Panc1 (cell line): ENCODE measurements around the gene HNRNPA3. TPM values are rescaled to one million over a fixed set of nuclear protein-coding genes. Genes with fewer than 3 reads are reported as not detected.

Source experiments
- ATAC-seq: fragments of 200-7000 bp; cut with Tn5 transposase; 2 replicates; pipeline ENCODE4 v1.9.1; 2020; ENCODE audit warnings: mild to moderate bottlenecking, moderate library complexity
- BruUV-seq: library from RNA; stranded (reverse); fragments of 400-500 nt; replicated peaks from 2 replicates; lab custom pipeline; 2021; lab: Mats Ljungman, UMichigan
- CTCF ChIA-PET: fragments of 300-600 bp; sonication (Branson Sonifier 250); formaldehyde crosslinking; loops from one replicate; lab custom pipeline; 2022; ENCODE audit warnings: antibody characterized with exemption; lab: Charles Lee
- POLR2A ChIA-PET: fragments of 300-600 bp; sonication (Branson Sonifier 250); formaldehyde crosslinking; loops from one replicate; lab custom pipeline; 2022; ENCODE audit warnings: antibody characterized with exemption; lab: Charles Lee
- DNase-seq: peaks from one replicate; pipeline ENCODE4 v3.0.0-alpha.2; 2010; ENCODE audit warnings: low read depth, low spot score
- H3K27ac ChIP-seq: 2 replicates; pipeline ENCODE4 v1.5.1; 2011; ENCODE audit warnings: mild to moderate bottlenecking, low read length, inconsistent platforms
- H3K27me3 ChIP-seq: fragments of 200-500 bp; sonication (Bioruptor generic); 2 replicates; pipeline ENCODE4 v1.6.0; 2014; ENCODE audit warnings: low read length, inconsistent platforms; ENCODE audit not compliant: control insufficient read depth, insufficient read depth
- H3K36me3 ChIP-seq: fragments of 200-500 bp; sonication (Bioruptor generic); 2 replicates; pipeline ENCODE4 v1.5.1; 2014; ENCODE audit warnings: inconsistent platforms, mild to moderate bottlenecking, low read length, moderate library complexity; ENCODE audit not compliant: control insufficient read depth, insufficient read depth
- H3K4me1 ChIP-seq: 2 replicates; pipeline ENCODE4 v1.5.1; 2011; ENCODE audit warnings: inconsistent platforms, mild to moderate bottlenecking, low read length, moderate library complexity; ENCODE audit not compliant: control insufficient read depth, insufficient read depth
- H3K4me3 ChIP-seq, 2 experiments: 2 replicates each; pipeline ENCODE4 v1.5.1; 2011 to 2012; ENCODE audit warnings: low read depth in 2 of 2, low read length in 2 of 2, mild to moderate bottlenecking in 2 of 2, inconsistent platforms in 1 of 2, moderate library complexity in 1 of 2
- H3K9me3 ChIP-seq: fragments of 200-500 bp; sonication (Bioruptor generic); 2 replicates; pipeline ENCODE4 v1.5.1; 2014; ENCODE audit warnings: low read depth, mild to moderate bottlenecking, inconsistent platforms, low read length, moderate library complexity; ENCODE audit not compliant: control insufficient read depth, insufficient read depth
- CTCF ChIP-seq: fragments of 450-650 bp; IDR thresholded peaks from 2 replicates; pipeline ENCODE4 v1.5.1; 2017; ENCODE audit warnings: mild to moderate bottlenecking
- POLR2AphosphoS5 ChIP-seq: IDR thresholded peaks from 2 replicates; pipeline ENCODE4 v1.6.1; 2012; ENCODE audit warnings: mild to moderate bottlenecking, low read depth, low read length, moderate library complexity
- REST ChIP-seq, 2 experiments: IDR thresholded peaks; 2 replicates each; pipeline ENCODE4 v1.6.1; 2011 to 2012; ENCODE audit warnings: low read depth in 2 of 2, control low read depth in 1 of 2, low read length in 1 of 2, mild to moderate bottlenecking in 1 of 2, moderate library complexity in 1 of 2; ENCODE audit not compliant: insufficient read depth in 1 of 2
- SIN3A ChIP-seq: IDR thresholded peaks from 2 replicates; pipeline ENCODE4 v1.6.1; 2012; ENCODE audit warnings: low read depth, mild to moderate bottlenecking, low read length, moderate library complexity, borderline replicate concordance; ENCODE audit not compliant: insufficient read depth
- TCF7L2 ChIP-seq: IDR thresholded peaks from 2 replicates; pipeline ENCODE4 v1.6.1; 2011; ENCODE audit warnings: mild to moderate bottlenecking, low read depth, low read length, inconsistent platforms
- in situ Hi-C: cut with HindIII; loops from 2 replicates; pipeline ENCODE4 v1.10.0; 2016; ENCODE audit warnings: low sequenced_read_pairs, low pct_unique_long_range_greater_than_20kb
- intact Hi-C: fragments of 100-400 bp; cut with micrococcal nuclease; formaldehyde crosslinking; loops from one replicate; pipeline ENCODE4 v1.10.0; 2022; ENCODE audit not compliant: unreplicated experiment
- total RNA-seq: library from RNA; stranded (reverse); gene quantifications from one replicate; pipeline ENCODE4 v1.2.1, GENCODE V29; 2021; ENCODE audit not compliant: unreplicated experiment

Gene HNRNPA3
- total RNA-seq, 1 experiment from 2014 or later: 228 TPM

GRCh38 chr2:177180269-177181000, 32.2 kb upstream of the HNRNPA3 start:
- Histone ChIP-seq H3K36me3 (no peaks in the 10 kb centered on the region), H3K27ac (no peak overlapping the region), H3K27me3 (no peaks in the 10 kb centered on the region), H3K4me3 (no peak overlapping the region), H3K9me3 (no peaks in the 10 kb centered on the region), H3K4me1 (peaks cover 21% of the 10 kb centered on the region)
- ChIA-PET CTCF (no interaction called here), POLR2A (no interaction called here)
- intact Hi-C loops: no loop called here
- ATAC-seq (no peak), DNase-seq (no peak)
- TF ChIP-seq CTCF: no peak
- no peak for TF ChIP-seq REST (IDR thresholded peaks at IDR 0.05; ENCODE audit: insufficient read depth in 1 of 2, low read depth in 2 of 2, low read length in 1 of 2)
- TF ChIP-seq POLR2AphosphoS5: no peak
- no peak for TF ChIP-seq TCF7L2
- no peak for TF ChIP-seq SIN3A
- BruUV-seq: no TSS peak
- in situ Hi-C loops: no loop called here

- Histone ChIP-seq H3K27ac (no peak overlapping the region), H3K36me3 (no peaks in the 10 kb centered on the region), H3K4me3 (no peak overlapping the region), H3K4me1 (0 out of 2 replicates have a peak, but pooled peaks cover 3% of the 10 kb centered on the region), H3K27me3 (no peaks in the 10 kb centered on the region), H3K9me3 (no peaks in the 10 kb centered on the region)
- ChIA-PET POLR2A (interaction anchor here (0.6 kb wide), 2 partner anchors 10 to 18 kb away, joined by 3 to 19 read pairs; no protein-coding TSS in a partner anchor), CTCF (no interaction called here)
- no peak for ATAC-seq
- TF ChIP-seq REST (IDR thresholded peaks at IDR 0.05; ENCODE audit: insufficient read depth in 1 of 2, low read depth in 2 of 2, low read length in 1 of 2) (no peak), CTCF (no peak), SIN3A (no peak), POLR2AphosphoS5 (no peak), TCF7L2 (no peak)
- BruUV-seq: no TSS peak
- DNase-seq: no peak
- intact Hi-C loops: no loop called here
- in situ Hi-C loops: no loop called here
These were observed 28.7 kb upstream of the HNRNPA3 start for GRCh38 chr2:177183860-177184259.
